ENCODE results near the gene AKT3. TPM values are rescaled to one million over a fixed set of nuclear protein-coding genes. Genes with fewer than 3 reads are reported as not detected.

Gene AKT3
- polyA plus RNA-seq, 1 donor (not counting 4 experiments of a cell fraction or from before 2014, with no cell fraction given): 2.9 TPM

DNA sequence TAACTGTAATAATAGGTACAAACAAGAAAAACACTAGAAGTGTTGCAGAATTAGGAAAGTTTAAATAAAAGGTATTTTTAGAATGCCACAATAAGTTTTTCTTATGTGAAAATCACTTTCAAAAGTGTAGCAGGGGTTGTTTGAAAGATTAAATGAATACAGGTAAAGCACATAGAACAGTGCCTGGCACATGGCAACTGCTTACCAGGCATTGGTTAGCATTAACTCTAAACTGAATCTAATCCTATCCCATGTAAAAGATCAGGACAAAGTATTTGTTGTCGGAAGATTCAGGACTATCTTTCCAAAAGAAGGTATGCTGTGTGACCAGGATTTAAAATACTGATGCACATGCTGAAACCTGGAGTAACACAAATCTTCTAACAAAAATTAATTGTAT, 3.3 kb downstream of the AKT3 start:
- TF ChIP-seq, protein P1, sequence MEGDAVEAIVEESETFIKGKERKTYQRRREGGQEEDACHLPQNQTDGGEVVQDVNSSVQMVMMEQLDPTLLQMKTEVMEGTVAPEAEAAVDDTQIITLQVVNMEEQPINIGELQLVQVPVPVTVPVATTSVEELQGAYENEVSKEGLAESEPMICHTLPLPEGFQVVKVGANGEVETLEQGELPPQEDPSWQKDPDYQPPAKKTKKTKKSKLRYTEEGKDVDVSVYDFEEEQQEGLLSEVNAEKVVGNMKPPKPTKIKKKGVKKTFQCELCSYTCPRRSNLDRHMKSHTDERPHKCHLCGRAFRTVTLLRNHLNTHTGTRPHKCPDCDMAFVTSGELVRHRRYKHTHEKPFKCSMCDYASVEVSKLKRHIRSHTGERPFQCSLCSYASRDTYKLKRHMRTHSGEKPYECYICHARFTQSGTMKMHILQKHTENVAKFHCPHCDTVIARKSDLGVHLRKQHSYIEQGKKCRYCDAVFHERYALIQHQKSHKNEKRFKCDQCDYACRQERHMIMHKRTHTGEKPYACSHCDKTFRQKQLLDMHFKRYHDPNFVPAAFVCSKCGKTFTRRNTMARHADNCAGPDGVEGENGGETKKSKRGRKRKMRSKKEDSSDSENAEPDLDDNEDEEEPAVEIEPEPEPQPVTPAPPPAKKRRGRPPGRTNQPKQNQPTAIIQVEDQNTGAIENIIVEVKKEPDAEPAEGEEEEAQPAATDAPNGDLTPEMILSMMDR (optimal IDR thresholded peaks at IDR 0.05 in 1 of 3, IDR thresholded peaks at IDR 0.05 in 1 of 3, conservative IDR thresholded peaks at IDR 0.05 in 1 of 3; ENCODE audit: extremely low read depth in 1 of 3, insufficient read depth in 2 of 3, low read length in 3 of 3): no peak
- no peak for TF ChIP-seq EZH2 (IDR thresholded peaks at IDR 0.05; ENCODE audit: low read length)
- H3K79me2 ChIP-seq (ENCODE audit: control insufficient read depth, insufficient read depth, low read length): no peaks in the 10 kb centered on the region
- no peak overlapping the region for H2AFZ ChIP-seq (ENCODE audit: control insufficient read depth, low read length)
- no peaks in the 10 kb centered on the region for H3K36me3 ChIP-seq (ENCODE audit: control insufficient read depth in 2 of 2, extremely low read depth in 1 of 2, insufficient read depth in 2 of 2, low read length in 2 of 2)
- H3K4me1 ChIP-seq (ENCODE audit: control insufficient read depth, extremely low read depth, insufficient read depth, low read length): peaks cover 10% of the 10 kb centered on the region
- no peak overlapping the region for H3K9ac ChIP-seq (ENCODE audit: control insufficient read depth, extremely low read depth, insufficient read depth, low read length)
- FAIRE-seq (no peak), DNase-seq (ENCODE audit: low read depth, low spot score) (no peak)
- H4K20me1 ChIP-seq (ENCODE audit: control insufficient read depth, extremely low read depth, insufficient read depth, low read length): no peaks in the 10 kb centered on the region
- no peaks in the 10 kb centered on the region for H3K9me1 ChIP-seq (ENCODE audit: control insufficient read depth, extremely low read depth, insufficient read depth, low read length)
- H3K27ac ChIP-seq (ENCODE audit: control insufficient read depth, insufficient read depth, low read length): no peak overlapping the region
- dilution Hi-C loops (cut with MboI; ENCODE audit: extremely low pct_ligation_motif_present, low sequenced_read_pairs): no loop called here
- peaks cover 29% of the 10 kb centered on the region for H3K27me3 ChIP-seq (ENCODE audit: control insufficient read depth, extremely low read depth, insufficient read depth, low read length)
- no peak overlapping the region for H3K4me2 ChIP-seq (ENCODE audit: control insufficient read depth, extremely low read depth, insufficient read depth, low read depth, low read length)
- no peaks in the 10 kb centered on the region for H3K9me3 ChIP-seq (ENCODE audit: control insufficient read depth, low read depth, low read length)
- no peak overlapping the region for H3K4me3 ChIP-seq (ENCODE audit: control insufficient read depth in 2 of 3, extremely low read depth in 1 of 3, insufficient read depth in 2 of 3, low read depth in 1 of 3, low read length in 3 of 3)

DNA sequence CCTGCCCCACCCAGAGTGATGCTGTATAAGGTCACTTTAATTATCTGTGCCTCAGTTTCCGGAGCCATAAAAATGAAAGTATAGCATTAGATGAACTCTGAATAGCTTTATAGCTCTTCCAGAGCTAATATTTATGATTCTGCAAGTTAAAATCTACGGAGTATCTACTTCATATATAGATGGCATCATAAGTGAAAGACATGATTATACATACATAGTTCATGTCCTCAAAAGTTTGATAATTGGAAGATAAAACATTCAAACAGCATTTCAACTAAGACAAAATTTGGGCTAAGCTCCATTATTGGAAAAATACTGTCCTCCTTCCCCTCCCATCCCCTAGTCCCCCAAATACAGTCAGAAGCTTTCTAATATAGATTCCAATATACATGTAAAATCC, 4.2 kb downstream of the AKT3 start:
- no peaks in the 10 kb centered on the region for H3K36me3 ChIP-seq (ENCODE audit: control insufficient read depth in 2 of 2, extremely low read depth in 1 of 2, insufficient read depth in 2 of 2, low read length in 2 of 2)
- no peak for FAIRE-seq
- no peak overlapping the region for H3K4me3 ChIP-seq (ENCODE audit: control insufficient read depth in 2 of 3, extremely low read depth in 1 of 3, insufficient read depth in 2 of 3, low read depth in 1 of 3, low read length in 3 of 3)
- no peak overlapping the region for H3K9ac ChIP-seq (ENCODE audit: control insufficient read depth, extremely low read depth, insufficient read depth, low read length)
- H3K4me2 ChIP-seq (ENCODE audit: control insufficient read depth, extremely low read depth, insufficient read depth, low read depth, low read length): no peak overlapping the region
- H3K27me3 ChIP-seq (ENCODE audit: control insufficient read depth, extremely low read depth, insufficient read depth, low read length): peaks cover 25% of the 10 kb centered on the region
- H3K79me2 ChIP-seq (ENCODE audit: control insufficient read depth, insufficient read depth, low read length): no peaks in the 10 kb centered on the region
- TF ChIP-seq EZH2 (IDR thresholded peaks at IDR 0.05; ENCODE audit: low read length): no peak
- TF ChIP-seq, protein P1 (optimal IDR thresholded peaks at IDR 0.05 in 1 of 3, IDR thresholded peaks at IDR 0.05 in 1 of 3, conservative IDR thresholded peaks at IDR 0.05 in 1 of 3; ENCODE audit: extremely low read depth in 1 of 3, insufficient read depth in 2 of 3, low read length in 3 of 3): no peak
- H2AFZ ChIP-seq (ENCODE audit: control insufficient read depth, low read length): no peak overlapping the region
- H4K20me1 ChIP-seq (ENCODE audit: control insufficient read depth, extremely low read depth, insufficient read depth, low read length): no peaks in the 10 kb centered on the region
- H3K4me1 ChIP-seq (ENCODE audit: control insufficient read depth, extremely low read depth, insufficient read depth, low read length): peaks cover 6% of the 10 kb centered on the region
- dilution Hi-C loops (cut with MboI; ENCODE audit: extremely low pct_ligation_motif_present, low sequenced_read_pairs): no loop called here
- no peak overlapping the region for H3K27ac ChIP-seq (ENCODE audit: control insufficient read depth, insufficient read depth, low read length)
- no peak for DNase-seq (ENCODE audit: low read depth, low spot score)
- H3K9me1 ChIP-seq (ENCODE audit: control insufficient read depth, extremely low read depth, insufficient read depth, low read length): no peaks in the 10 kb centered on the region
- no peaks in the 10 kb centered on the region for H3K9me3 ChIP-seq (ENCODE audit: control insufficient read depth, low read depth, low read length)
